ENCODE data around the gene PRKG1. TPM values are rescaled to one million over a fixed set of nuclear protein-coding genes. Genes with fewer than 3 reads are reported as not detected.

The PRKG1 gene
- polyA plus RNA-seq, 1 donor from 2014 or later, result 0.36 TPM

DNA sequence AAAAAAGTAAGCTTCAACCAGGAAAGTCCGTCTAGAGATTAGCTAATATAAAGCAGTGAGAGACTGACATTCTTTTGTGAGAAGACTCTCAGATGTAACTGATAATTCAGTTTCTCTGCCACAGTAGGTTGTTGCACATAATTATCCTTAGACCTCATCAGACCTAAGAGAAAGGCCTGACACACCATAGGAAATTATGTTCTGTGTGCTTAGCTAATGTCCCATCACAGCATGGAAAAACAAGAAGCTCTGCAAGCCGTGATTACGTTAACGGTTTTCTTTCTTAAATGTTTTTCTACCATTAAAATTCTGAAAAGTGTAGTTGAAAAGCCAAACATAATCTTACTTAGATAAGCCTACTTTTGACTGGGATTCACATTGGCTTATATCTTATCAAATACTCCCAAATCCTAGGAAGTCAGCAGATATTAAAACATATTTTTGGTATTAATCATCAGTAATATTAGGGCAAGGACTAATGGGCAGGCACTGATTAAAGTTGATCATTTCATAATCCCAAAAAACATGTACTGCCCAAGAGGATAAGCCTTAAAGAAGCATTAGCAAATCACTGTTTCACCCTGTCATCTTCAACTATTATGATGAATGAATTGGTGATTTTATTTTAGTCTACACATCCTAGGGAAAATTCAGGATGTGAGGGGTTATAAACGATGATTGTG, 619.9 kb downstream of the PRKG1 start:
- no peaks in the 10 kb centered on the region for H3K27me3 Mint-ChIP-seq
- peak overlapping the region in 1 of 4 donors; percentile 32 for H3K4me3 Mint-ChIP-seq
- H3K36me3 Mint-ChIP-seq, result peaks cover 2% of the 10 kb centered on the region
- peaks cover 18 to 33% (median 29%) of the 10 kb centered on the region in 3 donors for H3K4me1 Mint-ChIP-seq
- H3K27ac Mint-ChIP-seq, result no peak overlapping the region
- no peaks in the 10 kb centered on the region for H3K9me3 Mint-ChIP-seq

DNA sequence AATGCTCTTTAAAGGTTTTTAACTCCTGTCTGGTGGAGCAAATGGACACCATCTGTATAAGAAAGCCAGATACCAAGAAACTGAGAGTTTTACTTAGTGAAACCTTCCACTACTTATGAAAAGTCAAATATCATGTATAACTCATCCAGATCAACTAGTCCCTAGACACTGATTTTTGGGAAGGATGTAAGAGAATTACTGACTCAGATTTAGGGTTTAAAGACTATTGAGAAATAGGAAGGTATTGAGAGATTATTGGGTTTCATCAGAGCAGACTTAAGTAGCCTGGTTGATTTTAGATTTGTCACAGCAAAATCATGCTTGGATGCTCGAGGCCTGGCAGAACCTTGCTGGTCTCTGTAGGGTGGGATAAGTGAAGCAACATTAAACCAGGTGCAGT, 622.0 kb downstream of the PRKG1 start:
- Mint-ChIP-seq H3K4me3 (peak overlapping the region in 2 of 4 donors; percentile 65 to 67), H3K27ac (peak overlapping the region in 1 of 3 donors; percentile 52), H3K36me3 (no peaks in the 10 kb centered on the region)

GRCh38 chr10:51698473-51699063, 624.3 kb downstream of the PRKG1 start:
- peak overlapping the region; percentile 95 to 99 (median 99) for H3K4me3 Mint-ChIP-seq
- H3K27me3 Mint-ChIP-seq, result no peaks in the 10 kb centered on the region
- H3K27ac Mint-ChIP-seq, result peak overlapping the region; percentile 97 to 100 (median 100)
- H3K9me3 Mint-ChIP-seq, result no peaks in the 10 kb centered on the region
- H3K36me3 Mint-ChIP-seq, result no peaks in the 10 kb centered on the region
- peaks cover 26 to 39% (median 29%) of the 10 kb centered on the region in 3 donors for H3K4me1 Mint-ChIP-seq

More for the DNA sequence above, 622.0 kb downstream of the PRKG1 start:
- Mint-ChIP-seq H3K4me1 (peaks cover 26 to 39% (median 29%) of the 10 kb centered on the region in 3 donors), H3K27me3 (no peaks in the 10 kb centered on the region), H3K9me3 (no peaks in the 10 kb centered on the region)

- H3K9me3 Mint-ChIP-seq, result no peaks in the 10 kb centered on the region
- no peaks in the 10 kb centered on the region for H3K36me3 Mint-ChIP-seq
- peak overlapping the region; percentile 97 to 100 (median 100) for H3K27ac Mint-ChIP-seq
- H3K4me3 Mint-ChIP-seq, result peak overlapping the region; percentile 95 to 99 (median 99)
- peaks cover 26 to 39% (median 29%) of the 10 kb centered on the region in 3 donors for H3K4me1 Mint-ChIP-seq
- no peaks in the 10 kb centered on the region for H3K27me3 Mint-ChIP-seq
These were observed 624.8 kb downstream of the PRKG1 start for GRCh38 chr10:51699145-51699474.

- H3K4me1 Mint-ChIP-seq, result peaks cover 26 to 39% (median 29%) of the 10 kb centered on the region in 3 donors
- no peaks in the 10 kb centered on the region for H3K9me3 Mint-ChIP-seq
- H3K27ac Mint-ChIP-seq, result peak within 1 kb of the TSS; percentile 97 to 100 (median 100)
- no peaks in the 10 kb centered on the region for H3K36me3 Mint-ChIP-seq
- H3K27me3 Mint-ChIP-seq, result no peaks in the 10 kb centered on the region
- peak within 1 kb of the TSS; percentile 95 to 99 (median 99) for H3K4me3 Mint-ChIP-seq
These were observed 625.4 kb downstream of the PRKG1 start, which contains the start of gene CSTF2T for GRCh38 chr10:51699475-51700227. CSTF2T (minus strand) TSS chr10:51699595; CDS start chr10:51699549, 46 bp downstream.

- Mint-ChIP-seq H3K27me3 (no peaks in the 10 kb centered on the region), H3K27ac (peak overlapping the region; percentile 97 to 100 (median 100)), H3K9me3 (no peaks in the 10 kb centered on the region), H3K4me3 (peak overlapping the region; percentile 95 to 99 (median 99)), H3K36me3 (no peaks in the 10 kb centered on the region), H3K4me1 (peaks cover 24 to 34% (median 27%) of the 10 kb centered on the region in 3 donors)
These were observed 626.0 kb downstream of the PRKG1 start for GRCh38 chr10:51700228-51700817.

DNA sequence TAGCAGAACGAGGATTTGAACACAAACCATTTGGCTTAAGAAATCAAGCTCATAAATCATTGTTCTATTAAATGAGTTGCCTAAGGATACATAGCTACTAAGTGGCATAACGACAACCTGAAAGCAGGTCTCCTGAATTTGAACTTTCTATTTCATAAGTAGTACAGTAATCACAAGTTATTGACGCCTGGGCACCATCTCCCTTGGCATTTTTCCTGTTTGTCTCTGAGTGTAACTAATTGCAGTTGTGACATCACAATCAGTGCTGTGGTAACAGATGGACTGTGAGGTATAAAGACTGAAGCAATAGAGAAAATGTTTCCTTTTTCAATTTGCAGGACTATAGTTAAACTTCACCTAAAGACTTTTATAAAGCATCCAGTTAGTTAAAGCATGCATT, 631.5 kb downstream of the PRKG1 start:
- Mint-ChIP-seq H3K27me3 (peaks cover 2% of the 10 kb centered on the region), H3K36me3 (no peaks in the 10 kb centered on the region), H3K4me1 (no peaks in the 10 kb centered on the region), H3K4me3 (no peak overlapping the region), H3K27ac (no peak overlapping the region), H3K9me3 (no peaks in the 10 kb centered on the region)

DNA sequence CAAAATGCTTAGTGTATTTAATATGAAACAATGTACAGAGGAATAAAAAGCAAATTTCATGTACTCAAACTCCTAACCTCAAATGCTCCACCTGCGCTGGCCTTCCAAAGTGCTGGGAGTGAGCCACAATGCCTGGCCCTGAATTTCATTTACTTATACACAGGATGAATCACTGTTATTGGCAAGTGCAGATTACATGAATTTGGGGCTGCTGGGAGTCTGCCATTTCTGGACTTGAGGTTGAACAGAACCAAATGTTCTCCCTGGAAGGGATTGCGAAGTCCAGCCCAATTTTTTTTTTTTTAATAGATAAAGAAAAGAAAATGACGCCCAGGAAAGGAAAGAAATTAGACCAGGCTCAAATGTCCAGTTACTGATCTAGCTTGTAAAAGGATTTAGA, 631.9 kb downstream of the PRKG1 start:
- no peaks in the 10 kb centered on the region for H3K4me1 Mint-ChIP-seq
- peaks cover 2% of the 10 kb centered on the region for H3K27me3 Mint-ChIP-seq
- H3K4me3 Mint-ChIP-seq, result no peak overlapping the region
- no peaks in the 10 kb centered on the region for H3K36me3 Mint-ChIP-seq
- H3K27ac Mint-ChIP-seq, result no peak overlapping the region
- H3K9me3 Mint-ChIP-seq, result no peaks in the 10 kb centered on the region

GRCh38 chr10:51707392-51707791, 633.1 kb downstream of the PRKG1 start:
- Mint-ChIP-seq H3K36me3 (no peaks in the 10 kb centered on the region), H3K27me3 (peaks cover 2% of the 10 kb centered on the region), H3K4me3 (no peak overlapping the region), H3K4me1 (no peaks in the 10 kb centered on the region), H3K27ac (no peak overlapping the region), H3K9me3 (no peaks in the 10 kb centered on the region)

DNA sequence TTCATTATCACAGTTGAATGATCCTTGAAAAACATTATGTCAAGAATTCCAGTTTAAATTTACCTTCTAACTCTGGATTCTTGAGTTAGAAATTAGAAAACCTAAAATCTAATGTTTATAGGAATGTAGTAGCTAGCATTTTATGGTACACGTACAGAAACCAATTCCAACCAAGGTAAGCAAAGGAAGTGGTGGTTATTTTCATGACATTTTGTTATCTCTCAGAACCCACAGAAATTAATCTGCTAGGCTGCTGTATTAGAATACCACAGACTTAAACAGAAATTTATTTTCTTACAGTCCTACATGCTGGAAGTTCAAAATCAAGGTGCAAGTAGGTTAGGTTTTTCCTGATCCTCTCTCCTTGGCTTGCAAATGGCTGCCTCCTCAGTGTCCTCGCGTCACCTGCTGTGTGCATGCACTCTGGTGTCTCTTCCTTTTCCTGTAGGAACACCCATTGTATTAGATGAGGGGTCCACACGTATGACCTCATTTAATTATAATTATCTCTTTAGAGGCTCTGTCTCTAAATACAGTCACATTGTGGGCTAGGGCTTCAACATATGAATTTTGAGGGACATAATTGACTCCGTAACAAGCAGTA, 633.6 kb downstream of the PRKG1 start:
- no peaks in the 10 kb centered on the region for H3K36me3 Mint-ChIP-seq
- no peaks in the 10 kb centered on the region for H3K4me1 Mint-ChIP-seq
- H3K27ac Mint-ChIP-seq, result no peak overlapping the region
- no peak overlapping the region for H3K4me3 Mint-ChIP-seq
- no peaks in the 10 kb centered on the region for H3K9me3 Mint-ChIP-seq
- H3K27me3 Mint-ChIP-seq, result peaks cover 2% of the 10 kb centered on the region

- Mint-ChIP-seq H3K4me3 (no peak overlapping the region), H3K9me3 (no peaks in the 10 kb centered on the region), H3K4me1 (no peaks in the 10 kb centered on the region), H3K27me3 (peaks cover 2% of the 10 kb centered on the region), H3K27ac (no peak overlapping the region), H3K36me3 (no peaks in the 10 kb centered on the region)
These were observed 634.3 kb downstream of the PRKG1 start for GRCh38 chr10:51708609-51709008.

DNA sequence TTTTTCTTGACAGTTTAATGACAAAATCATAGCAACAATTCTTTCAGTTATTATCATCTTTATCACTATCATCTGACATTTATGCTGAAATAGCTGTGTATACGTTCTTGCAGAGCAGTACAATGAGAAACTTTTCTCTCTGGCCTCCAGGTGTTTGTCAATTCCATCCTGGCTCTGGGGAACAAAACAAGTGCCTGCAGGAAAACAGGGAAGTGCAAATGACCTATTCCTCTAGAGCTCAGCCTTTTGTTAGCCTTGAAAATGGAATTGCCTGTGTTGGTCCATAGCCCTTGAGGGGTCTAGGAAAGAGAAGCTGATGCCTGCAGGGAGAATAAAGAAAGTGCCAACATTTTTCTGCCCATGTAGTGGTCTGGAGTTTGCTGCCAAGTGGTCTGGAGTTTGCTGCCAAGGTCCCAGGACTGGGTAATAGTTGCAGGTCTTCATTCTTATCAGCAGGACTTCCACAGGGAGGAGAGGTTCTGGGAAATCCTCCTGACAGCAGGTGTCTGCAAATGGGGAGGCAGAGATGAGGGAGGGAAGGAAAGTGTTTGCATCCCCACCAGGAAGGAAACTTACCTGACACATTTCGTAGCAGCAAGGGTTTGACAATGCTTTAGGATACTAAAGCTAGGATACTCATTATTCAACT, 635.2 kb downstream of the PRKG1 start:
- Mint-ChIP-seq H3K9me3 (no peaks in the 10 kb centered on the region), H3K27ac (no peak overlapping the region), H3K4me1 (no peaks in the 10 kb centered on the region), H3K36me3 (no peaks in the 10 kb centered on the region), H3K27me3 (peaks cover 2% of the 10 kb centered on the region), H3K4me3 (no peak overlapping the region)

DNA sequence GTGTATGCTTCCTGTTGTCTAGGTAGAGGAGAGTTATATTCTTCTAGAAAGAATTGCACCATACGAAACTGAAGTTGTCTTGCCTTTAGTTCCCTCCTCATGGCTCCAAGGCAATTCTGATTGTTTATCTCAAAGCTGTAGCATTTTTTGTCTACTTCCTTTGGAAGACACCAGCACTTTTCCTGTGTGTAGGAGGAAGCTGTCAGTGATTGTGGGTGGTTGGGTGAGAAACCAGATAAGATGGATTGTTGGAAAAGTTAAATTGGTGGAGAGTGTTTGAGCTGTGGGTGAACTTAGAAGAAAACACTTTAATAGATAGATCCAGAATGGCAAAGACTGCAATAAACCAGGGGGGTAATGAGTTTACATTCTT, 637.2 kb downstream of the PRKG1 start:
- H3K4me3 Mint-ChIP-seq, result no peak overlapping the region
- H3K27me3 Mint-ChIP-seq, result peaks cover 3% of the 10 kb centered on the region
- H3K27ac Mint-ChIP-seq, result no peak overlapping the region
- no peaks in the 10 kb centered on the region for H3K4me1 Mint-ChIP-seq
- H3K36me3 Mint-ChIP-seq, result no peaks in the 10 kb centered on the region
- H3K9me3 Mint-ChIP-seq, result no peaks in the 10 kb centered on the region

- Mint-ChIP-seq H3K4me1 (no peaks in the 10 kb centered on the region), H3K27me3 (peaks cover 4% of the 10 kb centered on the region), H3K27ac (peak overlapping the region in 1 of 3 donors; percentile 74)
These were observed 642.7 kb downstream of the PRKG1 start for GRCh38 chr10:51716981-51717380.

More at GRCh38 chr10:51716981-51717380, 642.7 kb downstream of the PRKG1 start:
- Mint-ChIP-seq H3K4me3 (no peak overlapping the region), H3K36me3 (no peaks in the 10 kb centered on the region), H3K9me3 (no peaks in the 10 kb centered on the region)

Data from IgD-negative memory B cell (primary cell).